Liver (tissue), 9 donors: ENCODE results near the gene COL20A1. TPM values are rescaled to one million over a fixed set of nuclear protein-coding genes. Genes with fewer than 3 reads are reported as not detected.

Experiments
- DNase-seq: peaks from one replicate; pipeline ENCODE4 v3.0.0-alpha.2; 2017; ENCODE audit warnings: low spot score
- H3K27ac ChIP-seq, 2 donors: one replicate each; pipeline ENCODE4 v1.7.0; 2013; ENCODE audit warnings: inconsistent platforms in 2 of 2, low read length in 2 of 2, control low read depth in 1 of 2, low read depth in 1 of 2, mild to moderate bottlenecking in 1 of 2
- H3K27me3 ChIP-seq, 4 donors: one replicate each; pipeline versions ENCODE4 v1.6.1 to v1.7.0; 2013; ENCODE audit warnings: low read length in 3 of 4, inconsistent platforms in 1 of 4, mild to moderate bottlenecking in 1 of 4, moderate library complexity in 1 of 4; ENCODE audit not compliant: control insufficient read depth in 4 of 4, insufficient read depth in 4 of 4
- H3K36me3 ChIP-seq, 4 donors: one replicate each; pipeline versions ENCODE4 v1.6.1 to v1.7.0; 2013; ENCODE audit warnings: low read length in 3 of 4, mild to moderate bottlenecking in 3 of 4, low read depth in 1 of 4, moderate library complexity in 1 of 4; ENCODE audit not compliant: control insufficient read depth in 4 of 4, insufficient read depth in 3 of 4
- H3K4me1 ChIP-seq, 4 donors: one replicate each; pipeline versions ENCODE4 v1.6.1 to v1.7.0; 2013; ENCODE audit warnings: low read length in 3 of 4, mild to moderate bottlenecking in 3 of 4, moderate library complexity in 1 of 4; ENCODE audit not compliant: control insufficient read depth in 4 of 4, insufficient read depth in 4 of 4
- H3K4me3 ChIP-seq, 3 donors: one replicate each; pipeline versions ENCODE4 v1.6.1 to v1.7.0; 2013; ENCODE audit warnings: low read length in 3 of 3, control low read depth in 1 of 3, low read depth in 1 of 3, mild to moderate bottlenecking in 1 of 3
- H3K9ac ChIP-seq, 2 donors: one replicate each; pipeline ENCODE4 v1.7.0; 2013; ENCODE audit warnings: low read length in 2 of 2, mild to moderate bottlenecking in 2 of 2, moderate library complexity in 2 of 2, control low read depth in 1 of 2, low read depth in 1 of 2
- H3K9me3 ChIP-seq, 4 donors: one replicate each; pipeline versions ENCODE4 v1.6.1 to v1.7.0; 2013; ENCODE audit warnings: low read length in 3 of 4; ENCODE audit not compliant: control insufficient read depth in 4 of 4
- EGR1 ChIP-seq, 2 donors: IDR thresholded peaks; 2 replicates each; pipeline ENCODE4 v1.6.1; 2016 to 2018; ENCODE audit warnings: antibody characterized with exemption in 2 of 2, low read depth in 2 of 2
- FOXA2 ChIP-seq: IDR thresholded peaks from 2 replicates; pipeline ENCODE4 v1.6.1; 2016; ENCODE audit warnings: antibody characterized with exemption
- HNF4G ChIP-seq: IDR thresholded peaks from 2 replicates; pipeline ENCODE4 v1.6.1; 2016; ENCODE audit warnings: antibody characterized with exemption
- JUND ChIP-seq, 2 donors: IDR thresholded peaks; 2 replicates each; pipeline ENCODE4 v1.6.1; 2016; ENCODE audit warnings: antibody characterized with exemption in 2 of 2
- NR2F2 ChIP-seq: IDR thresholded peaks from 2 replicates; pipeline ENCODE4 v1.6.1; 2016; ENCODE audit warnings: antibody characterized with exemption
- RXRA ChIP-seq, 2 donors: IDR thresholded peaks; 2 replicates each; pipeline ENCODE4 v1.6.1; 2017 to 2018; ENCODE audit warnings: antibody characterized with exemption in 2 of 2, mild to moderate bottlenecking in 1 of 2
- SP1 ChIP-seq: IDR thresholded peaks from 2 replicates; pipeline ENCODE4 v1.6.1; 2018; ENCODE audit warnings: antibody characterized with exemption, mild to moderate bottlenecking
- YY1 ChIP-seq: IDR thresholded peaks from 2 replicates; pipeline ENCODE4 v1.6.1; 2016; ENCODE audit warnings: antibody characterized with exemption, mild to moderate bottlenecking
- WGBS: extraction: QIAGEN DNeasy Blood & Tissue Kit; methylation state at CpG from one replicate; pipeline ENCODE4 v1.1.7; 2013; 5-methylcytosine and 5-hydroxymethylcytosine counted together
- polyA plus RNA-seq, 2 donors: library from polyadenylated mRNA; stranded (reverse) in 1 of 2; unstranded in 1 of 2; fragments of 200-250 nt in 1 of 2; fragments of >200 nt in 1 of 2; fragmentation: Nextera tagmentation in 1 of 2; extraction: Ambion mirVana in 1 of 2; gene quantifications; one replicate each; pipeline versions ENCODE4 v1.2.1 to v1.2.3, GENCODE V29; 2013 to 2015
- total RNA-seq, 2 donors: library from RNA; depleted of rRNA; stranded (reverse); fragments of >200 nt; gene quantifications; one replicate each; pipeline ENCODE4 v1.2.3, GENCODE V29; 2014
- TF ChIP-seq, protein P1 (sequence below): IDR thresholded peaks from 2 replicates; pipeline ENCODE4 v1.6.1; 2016; ENCODE audit warnings: antibody characterized with exemption
- TF ChIP-seq, protein P2 (sequence below): fragments of 150-350 bp; IDR thresholded peaks from 2 replicates; pipeline ENCODE4 v1.5.1; 2017; ENCODE audit warnings: improper control_type of control experiment, low read depth, low read length; ENCODE audit not compliant: missing input control
- TF ChIP-seq, protein P3 (sequence below): IDR thresholded peaks from 2 replicates; pipeline ENCODE4 v1.6.1; 2016; ENCODE audit warnings: antibody characterized with exemption, mild to moderate bottlenecking
- donor health status: healthy.
- donor health status: healthy.
- donor health status: healthy.
- donor health status: healthy.
- donor health status: healthy.

COL20A1 gene
- total and polyA plus RNA-seq, 4 donors = not detected

DNA sequence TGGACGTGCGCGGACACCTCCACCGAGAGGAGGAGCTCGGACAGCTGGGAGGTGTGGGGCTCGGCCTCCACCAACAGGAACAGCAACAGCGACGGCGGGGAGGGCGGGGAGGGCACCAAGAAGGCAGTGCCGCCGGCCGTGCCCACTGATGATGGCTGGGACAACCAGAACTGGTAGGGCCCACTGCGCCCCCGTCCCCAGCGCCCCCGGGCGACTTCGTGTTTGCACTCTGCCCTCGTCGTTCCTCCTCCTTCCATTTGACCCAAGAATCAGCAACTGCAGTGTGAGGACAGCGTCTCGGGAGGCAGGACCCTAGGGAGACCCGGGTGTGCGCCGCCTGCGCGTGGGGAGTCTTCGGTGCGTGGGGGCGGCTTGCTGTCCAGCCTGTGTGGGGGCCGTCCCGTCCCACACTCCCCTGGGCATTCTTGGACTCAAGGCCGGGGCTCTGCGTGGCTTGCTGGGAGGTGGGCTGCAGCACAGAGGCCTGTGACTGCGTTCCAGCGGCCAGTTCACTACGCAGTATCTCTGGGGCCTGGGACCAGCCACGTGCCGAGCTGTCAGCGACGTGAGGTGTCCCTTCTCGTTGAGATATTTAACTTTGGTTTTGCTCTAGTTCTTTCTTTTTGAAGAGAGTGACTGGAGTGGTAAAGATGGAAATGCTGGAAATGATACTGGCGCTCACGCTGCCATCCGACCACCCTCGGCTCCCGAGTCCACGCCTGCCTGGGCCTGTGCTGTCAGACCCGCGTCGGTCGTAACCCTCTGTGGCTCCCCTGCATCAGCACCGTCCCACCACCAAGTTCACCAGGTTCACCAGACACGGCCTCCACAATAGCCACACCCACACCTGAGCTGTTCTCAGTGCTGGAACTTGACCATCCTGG, 5.0 kb upstream of the COL20A1 start:
- TF ChIP-seq HNF4G = no peak
- H3K27me3 ChIP-seq = no peaks in the 10 kb centered on the region
- H3K9ac ChIP-seq = no peak overlapping the region
- peaks cover 4 to 5% (median 5%) of the 10 kb centered on the region in 4 donors for H3K4me1 ChIP-seq
- DNase-seq = no peak
- peaks cover 5 to 37% (median 6%) of the 10 kb centered on the region in 4 donors for H3K36me3 ChIP-seq
- no peak overlapping the region for H3K4me3 ChIP-seq
- no peak overlapping the region for H3K27ac ChIP-seq
- WGBS = 95% methylated on average over 55 of the region's 55 CpGs
- H3K9me3 ChIP-seq = no peaks in the 10 kb centered on the region

DNA sequence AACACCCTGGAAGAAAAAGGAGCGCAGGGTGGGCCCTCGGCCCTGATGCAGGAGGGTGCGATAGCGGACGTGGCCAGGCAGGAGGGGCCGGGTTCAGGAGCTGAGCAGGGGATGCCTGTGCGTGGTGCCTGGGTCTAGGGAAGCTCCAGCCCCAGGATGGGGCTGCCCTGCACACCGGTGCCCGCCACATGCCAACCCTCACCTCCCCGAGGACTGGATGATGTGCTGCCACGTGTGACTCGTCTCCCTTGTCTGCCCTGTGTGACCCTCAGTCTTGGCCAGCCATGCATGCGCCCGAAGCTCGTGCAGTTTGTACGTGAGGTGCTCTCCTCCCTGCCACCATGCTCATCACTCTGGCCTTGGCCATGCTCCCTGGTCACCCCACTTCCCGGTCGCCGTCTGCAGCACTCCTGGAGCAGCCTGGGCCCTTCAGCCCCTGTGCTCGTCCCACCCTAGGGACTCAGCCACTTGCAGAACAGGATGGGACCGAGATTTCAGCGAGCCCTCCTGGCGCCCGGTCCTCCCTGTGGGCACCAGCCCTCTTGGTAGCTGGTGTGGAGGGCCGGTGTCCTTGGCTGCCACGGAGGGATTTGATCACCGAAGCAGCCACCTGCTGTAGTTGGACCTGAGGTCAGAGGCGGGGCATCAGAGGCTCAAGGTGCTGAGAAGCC, 4.3 kb upstream of the COL20A1 start:
- no peaks in the 10 kb centered on the region for H3K9me3 ChIP-seq
- peaks cover 4 to 5% (median 5%) of the 10 kb centered on the region in 4 donors for H3K4me1 ChIP-seq
- H3K4me3 ChIP-seq = no peak overlapping the region
- H3K27ac ChIP-seq = no peak overlapping the region
- H3K27me3 ChIP-seq = no peaks in the 10 kb centered on the region
- no peak for TF ChIP-seq NR2F2
- TF ChIP-seq, protein P1, sequence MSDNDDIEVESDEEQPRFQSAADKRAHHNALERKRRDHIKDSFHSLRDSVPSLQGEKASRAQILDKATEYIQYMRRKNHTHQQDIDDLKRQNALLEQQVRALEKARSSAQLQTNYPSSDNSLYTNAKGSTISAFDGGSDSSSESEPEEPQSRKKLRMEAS = no peak
- TF ChIP-seq, protein P2, sequence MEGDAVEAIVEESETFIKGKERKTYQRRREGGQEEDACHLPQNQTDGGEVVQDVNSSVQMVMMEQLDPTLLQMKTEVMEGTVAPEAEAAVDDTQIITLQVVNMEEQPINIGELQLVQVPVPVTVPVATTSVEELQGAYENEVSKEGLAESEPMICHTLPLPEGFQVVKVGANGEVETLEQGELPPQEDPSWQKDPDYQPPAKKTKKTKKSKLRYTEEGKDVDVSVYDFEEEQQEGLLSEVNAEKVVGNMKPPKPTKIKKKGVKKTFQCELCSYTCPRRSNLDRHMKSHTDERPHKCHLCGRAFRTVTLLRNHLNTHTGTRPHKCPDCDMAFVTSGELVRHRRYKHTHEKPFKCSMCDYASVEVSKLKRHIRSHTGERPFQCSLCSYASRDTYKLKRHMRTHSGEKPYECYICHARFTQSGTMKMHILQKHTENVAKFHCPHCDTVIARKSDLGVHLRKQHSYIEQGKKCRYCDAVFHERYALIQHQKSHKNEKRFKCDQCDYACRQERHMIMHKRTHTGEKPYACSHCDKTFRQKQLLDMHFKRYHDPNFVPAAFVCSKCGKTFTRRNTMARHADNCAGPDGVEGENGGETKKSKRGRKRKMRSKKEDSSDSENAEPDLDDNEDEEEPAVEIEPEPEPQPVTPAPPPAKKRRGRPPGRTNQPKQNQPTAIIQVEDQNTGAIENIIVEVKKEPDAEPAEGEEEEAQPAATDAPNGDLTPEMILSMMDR = no peak
- TF ChIP-seq SP1 = no peak
- no peak for TF ChIP-seq YY1
- TF ChIP-seq JUND (IDR thresholded peaks at IDR 0.05) = no peak
- TF ChIP-seq RXRA (IDR thresholded peaks at IDR 0.05) = no peak
- TF ChIP-seq, protein P3, sequence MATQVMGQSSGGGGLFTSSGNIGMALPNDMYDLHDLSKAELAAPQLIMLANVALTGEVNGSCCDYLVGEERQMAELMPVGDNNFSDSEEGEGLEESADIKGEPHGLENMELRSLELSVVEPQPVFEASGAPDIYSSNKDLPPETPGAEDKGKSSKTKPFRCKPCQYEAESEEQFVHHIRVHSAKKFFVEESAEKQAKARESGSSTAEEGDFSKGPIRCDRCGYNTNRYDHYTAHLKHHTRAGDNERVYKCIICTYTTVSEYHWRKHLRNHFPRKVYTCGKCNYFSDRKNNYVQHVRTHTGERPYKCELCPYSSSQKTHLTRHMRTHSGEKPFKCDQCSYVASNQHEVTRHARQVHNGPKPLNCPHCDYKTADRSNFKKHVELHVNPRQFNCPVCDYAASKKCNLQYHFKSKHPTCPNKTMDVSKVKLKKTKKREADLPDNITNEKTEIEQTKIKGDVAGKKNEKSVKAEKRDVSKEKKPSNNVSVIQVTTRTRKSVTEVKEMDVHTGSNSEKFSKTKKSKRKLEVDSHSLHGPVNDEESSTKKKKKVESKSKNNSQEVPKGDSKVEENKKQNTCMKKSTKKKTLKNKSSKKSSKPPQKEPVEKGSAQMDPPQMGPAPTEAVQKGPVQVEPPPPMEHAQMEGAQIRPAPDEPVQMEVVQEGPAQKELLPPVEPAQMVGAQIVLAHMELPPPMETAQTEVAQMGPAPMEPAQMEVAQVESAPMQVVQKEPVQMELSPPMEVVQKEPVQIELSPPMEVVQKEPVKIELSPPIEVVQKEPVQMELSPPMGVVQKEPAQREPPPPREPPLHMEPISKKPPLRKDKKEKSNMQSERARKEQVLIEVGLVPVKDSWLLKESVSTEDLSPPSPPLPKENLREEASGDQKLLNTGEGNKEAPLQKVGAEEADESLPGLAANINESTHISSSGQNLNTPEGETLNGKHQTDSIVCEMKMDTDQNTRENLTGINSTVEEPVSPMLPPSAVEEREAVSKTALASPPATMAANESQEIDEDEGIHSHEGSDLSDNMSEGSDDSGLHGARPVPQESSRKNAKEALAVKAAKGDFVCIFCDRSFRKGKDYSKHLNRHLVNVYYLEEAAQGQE = no peak
- no peak for TF ChIP-seq EGR1 (IDR thresholded peaks at IDR 0.05; ENCODE audit: low read depth in 2 of 2)
- TF ChIP-seq FOXA2 = no peak
- TF ChIP-seq HNF4G = no peak
- H3K36me3 ChIP-seq = peaks cover 5 to 29% (median 6%) of the 10 kb centered on the region in 4 donors
- no peak overlapping the region for H3K9ac ChIP-seq
- 90% methylated on average over 28 of the region's 28 CpGs for WGBS
- no peak for DNase-seq
